Thyroid gland (tissue), 4 donors: ENCODE measurements around the gene MAGI2.

Experiments
- POLR2A ChIP-seq, 2 donors: fragments of 450-650 bp; IDR thresholded peaks; one replicate each; pipeline ENCODE4 v1.6.1; 2017; ENCODE audit warnings: antibody characterized with exemption in 2 of 2, mild to moderate bottlenecking in 2 of 2, moderate library complexity in 1 of 2
- TF ChIP-seq, protein P1 (sequence below), 6 experiments: fragments of 200-600 bp in 3 of 6; fragments of 450-650 bp in 3 of 6; sonication (generic) in 3 of 6; IDR thresholded peaks; one replicate each; pipeline ENCODE4 v1.5.1; 2016 to 2019; ENCODE audit warnings: antibody characterized with exemption in 6 of 6, mild to moderate bottlenecking in 2 of 6, inconsistent platforms in 1 of 6, moderate library complexity in 1 of 6

DNA sequence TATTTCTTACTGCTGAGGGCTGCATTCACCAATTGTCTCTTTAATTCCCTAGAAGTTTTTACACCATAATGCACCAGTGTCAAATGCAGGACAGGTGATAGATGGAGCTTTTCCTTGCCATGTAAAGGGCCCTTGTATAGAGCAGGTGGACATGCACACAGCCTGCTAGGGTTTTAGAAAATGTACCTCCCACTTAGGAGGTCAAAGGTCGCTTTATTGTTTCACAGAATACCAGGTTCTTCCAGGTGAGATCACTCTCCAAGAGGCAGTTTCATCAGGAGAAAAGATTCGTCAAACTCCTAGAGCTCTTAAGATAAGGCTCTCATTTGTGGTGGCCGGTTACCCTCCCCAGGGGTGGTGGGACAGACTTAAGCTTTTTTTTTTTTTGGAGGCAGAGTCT is 1439.1 kb downstream of the MAGI2 start:
- no peak for TF ChIP-seq POLR2A (IDR thresholded peaks at IDR 0.05)
- TF ChIP-seq, protein P1, sequence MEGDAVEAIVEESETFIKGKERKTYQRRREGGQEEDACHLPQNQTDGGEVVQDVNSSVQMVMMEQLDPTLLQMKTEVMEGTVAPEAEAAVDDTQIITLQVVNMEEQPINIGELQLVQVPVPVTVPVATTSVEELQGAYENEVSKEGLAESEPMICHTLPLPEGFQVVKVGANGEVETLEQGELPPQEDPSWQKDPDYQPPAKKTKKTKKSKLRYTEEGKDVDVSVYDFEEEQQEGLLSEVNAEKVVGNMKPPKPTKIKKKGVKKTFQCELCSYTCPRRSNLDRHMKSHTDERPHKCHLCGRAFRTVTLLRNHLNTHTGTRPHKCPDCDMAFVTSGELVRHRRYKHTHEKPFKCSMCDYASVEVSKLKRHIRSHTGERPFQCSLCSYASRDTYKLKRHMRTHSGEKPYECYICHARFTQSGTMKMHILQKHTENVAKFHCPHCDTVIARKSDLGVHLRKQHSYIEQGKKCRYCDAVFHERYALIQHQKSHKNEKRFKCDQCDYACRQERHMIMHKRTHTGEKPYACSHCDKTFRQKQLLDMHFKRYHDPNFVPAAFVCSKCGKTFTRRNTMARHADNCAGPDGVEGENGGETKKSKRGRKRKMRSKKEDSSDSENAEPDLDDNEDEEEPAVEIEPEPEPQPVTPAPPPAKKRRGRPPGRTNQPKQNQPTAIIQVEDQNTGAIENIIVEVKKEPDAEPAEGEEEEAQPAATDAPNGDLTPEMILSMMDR (IDR thresholded peaks at IDR 0.05) = no peak
